Measurements from ENCODE around the gene PRDM8. TPM values are rescaled to one million over a fixed set of nuclear protein-coding genes. Genes with fewer than 3 reads are reported as not detected.
A peak's percentile ranks its signal among the peaks of the same experiment; 100 is the strongest.

The PRDM8 gene
- total RNA-seq, 2 donors from 2014 or later = 10.2 to 20.0 TPM

DNA sequence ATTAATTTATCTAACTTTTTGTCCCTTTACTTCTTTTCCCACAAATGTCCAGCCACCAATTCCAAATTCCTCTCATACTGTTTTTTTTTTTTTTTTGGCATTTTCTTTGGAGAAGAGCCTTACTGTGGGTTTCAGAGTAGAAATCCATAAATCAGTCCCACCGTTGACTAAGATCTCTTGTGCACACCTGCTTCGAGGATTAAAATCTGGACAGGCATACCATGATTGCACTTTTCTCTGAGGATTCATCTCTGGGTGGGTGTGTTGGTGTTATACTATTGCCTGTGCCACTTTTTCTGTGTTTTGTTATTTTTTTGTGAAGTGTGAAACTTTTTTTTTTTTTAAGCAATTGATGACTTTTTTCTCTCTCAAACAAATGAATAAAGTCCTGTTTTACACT lies 13.2 kb downstream of the PRDM8 start:
- ATAC-seq (no peak), DNase-seq (no peak)
- H3K27me3 Mint-ChIP-seq = peaks cover 13% of the 10 kb centered on the region
- H3K27ac Mint-ChIP-seq = no peak overlapping the region
- peaks cover 2% of the 10 kb centered on the region for H3K4me1 Mint-ChIP-seq
- H3K4me3 Mint-ChIP-seq = no peak overlapping the region
- peaks cover 5% of the 10 kb centered on the region for H3K36me3 Mint-ChIP-seq (ENCODE audit: low read depth)
- H3K9me3 ChIP-seq (ENCODE audit: control insufficient read depth, low read length, poor library complexity, severe bottlenecking) = no peaks in the 10 kb centered on the region

DNA sequence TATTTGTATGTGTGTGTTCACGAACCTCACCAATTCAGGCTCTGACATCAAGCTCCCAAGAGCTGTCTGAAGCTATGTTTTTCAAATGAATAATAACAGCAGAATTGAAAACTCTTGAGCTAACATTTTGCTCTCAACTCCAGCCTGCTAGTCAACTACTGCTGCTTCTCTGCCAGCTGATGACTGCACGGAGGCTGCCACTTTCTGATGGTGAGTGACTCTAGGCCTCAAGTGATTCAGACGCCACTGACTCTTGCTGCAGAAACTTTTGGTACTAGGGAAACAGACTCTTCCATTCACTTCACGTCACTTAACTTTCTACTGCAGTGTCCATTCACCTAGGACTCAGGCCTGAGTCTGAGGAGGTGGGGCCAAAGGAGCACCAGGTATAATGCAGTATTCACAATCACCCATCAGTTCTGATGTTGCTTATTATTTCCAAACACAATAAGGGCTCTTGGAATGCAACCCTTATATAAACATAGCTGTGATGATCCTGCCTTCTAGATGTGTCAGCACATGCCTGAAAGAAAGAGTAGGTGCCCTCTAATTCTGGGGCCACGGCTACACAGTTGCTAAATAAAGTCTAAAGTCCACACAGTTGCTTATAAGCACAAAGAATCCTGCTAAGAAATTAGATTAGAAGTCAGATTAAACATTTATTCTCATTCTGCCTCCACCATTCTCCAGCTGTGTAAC lies 16.0 kb downstream of the PRDM8 start:
- ATAC-seq = no peak
- no peak for DNase-seq
- peaks cover 1% of the 10 kb centered on the region for H3K36me3 Mint-ChIP-seq (ENCODE audit: low read depth)
- peaks cover 14% of the 10 kb centered on the region for H3K27me3 Mint-ChIP-seq
- no peak overlapping the region for H3K27ac Mint-ChIP-seq
- H3K9me3 ChIP-seq (ENCODE audit: control insufficient read depth, low read length, poor library complexity, severe bottlenecking) = no peaks in the 10 kb centered on the region
- no peak overlapping the region for H3K4me3 Mint-ChIP-seq
- peaks cover 2% of the 10 kb centered on the region for H3K4me1 Mint-ChIP-seq

DNA sequence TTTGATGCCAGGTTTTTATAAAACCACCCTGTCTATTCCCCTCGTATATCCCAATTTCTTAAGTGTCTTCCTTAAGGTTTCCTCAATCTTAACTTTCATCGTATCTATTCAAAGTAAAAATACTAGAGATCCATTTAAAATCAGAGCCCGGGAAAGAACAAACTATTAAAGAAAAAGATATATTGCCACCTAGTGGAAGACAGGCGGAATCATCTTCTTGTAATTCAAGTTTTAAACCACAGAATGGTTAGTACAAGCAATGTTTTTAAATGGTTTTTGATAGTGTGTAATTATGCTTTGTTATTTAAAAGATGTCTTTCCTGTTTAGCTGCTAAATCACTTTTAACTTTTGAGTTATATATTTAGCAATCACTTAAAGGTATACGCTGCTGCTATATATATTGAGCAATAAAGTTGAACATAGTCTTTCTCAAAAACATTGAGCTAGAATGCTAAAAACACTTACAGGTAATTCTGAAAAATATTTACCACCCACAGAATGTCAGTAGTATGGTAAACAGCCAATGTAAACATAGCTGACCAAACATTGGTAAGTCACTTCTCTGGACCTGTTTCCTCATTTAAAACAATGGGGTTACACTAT lies 18.2 kb downstream of the PRDM8 start:
- no peaks in the 10 kb centered on the region for H3K9me3 ChIP-seq (ENCODE audit: control insufficient read depth, low read length, poor library complexity, severe bottlenecking)
- no peak overlapping the region for H3K27ac Mint-ChIP-seq
- H3K27me3 Mint-ChIP-seq = peaks cover 25% of the 10 kb centered on the region
- H3K4me3 Mint-ChIP-seq = no peak overlapping the region
- DNase-seq (no peak), ATAC-seq (peak; percentile 45)
- H3K4me1 Mint-ChIP-seq = peaks cover 2% of the 10 kb centered on the region
- H3K36me3 Mint-ChIP-seq (ENCODE audit: low read depth) = no peaks in the 10 kb centered on the region

DNA sequence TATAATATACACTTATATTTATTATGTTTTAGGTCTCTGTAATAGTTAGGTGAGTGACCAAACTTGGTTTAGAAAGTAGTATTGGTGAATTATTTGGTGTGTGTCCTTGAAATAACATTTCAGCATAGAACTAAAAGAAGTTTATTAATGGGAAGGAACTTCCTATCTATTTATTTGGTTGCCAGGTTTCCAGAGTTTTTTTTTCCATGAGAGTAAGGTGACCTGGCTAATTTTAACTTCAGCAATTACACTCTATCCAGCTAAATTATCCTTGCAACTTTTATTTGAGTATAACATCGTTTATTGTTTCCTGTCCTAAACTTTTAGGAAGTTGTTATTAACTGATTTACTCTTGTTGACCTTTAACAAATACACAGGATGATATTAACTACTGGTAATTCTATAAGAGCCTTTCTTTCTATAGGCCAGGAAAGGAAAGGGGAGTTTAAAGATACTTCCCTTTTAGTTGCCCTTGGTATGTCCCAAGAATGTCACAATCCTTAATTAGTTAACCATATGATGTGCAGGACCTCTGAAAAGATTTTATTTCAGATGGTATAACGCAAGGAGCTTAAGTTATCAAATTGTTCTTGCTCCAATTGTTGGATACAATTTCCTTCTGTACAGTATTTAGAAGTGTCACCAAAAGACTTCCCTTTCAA lies 18.9 kb downstream of the PRDM8 start:
- H3K4me3 Mint-ChIP-seq = no peak overlapping the region
- no peak for ATAC-seq

DNA sequence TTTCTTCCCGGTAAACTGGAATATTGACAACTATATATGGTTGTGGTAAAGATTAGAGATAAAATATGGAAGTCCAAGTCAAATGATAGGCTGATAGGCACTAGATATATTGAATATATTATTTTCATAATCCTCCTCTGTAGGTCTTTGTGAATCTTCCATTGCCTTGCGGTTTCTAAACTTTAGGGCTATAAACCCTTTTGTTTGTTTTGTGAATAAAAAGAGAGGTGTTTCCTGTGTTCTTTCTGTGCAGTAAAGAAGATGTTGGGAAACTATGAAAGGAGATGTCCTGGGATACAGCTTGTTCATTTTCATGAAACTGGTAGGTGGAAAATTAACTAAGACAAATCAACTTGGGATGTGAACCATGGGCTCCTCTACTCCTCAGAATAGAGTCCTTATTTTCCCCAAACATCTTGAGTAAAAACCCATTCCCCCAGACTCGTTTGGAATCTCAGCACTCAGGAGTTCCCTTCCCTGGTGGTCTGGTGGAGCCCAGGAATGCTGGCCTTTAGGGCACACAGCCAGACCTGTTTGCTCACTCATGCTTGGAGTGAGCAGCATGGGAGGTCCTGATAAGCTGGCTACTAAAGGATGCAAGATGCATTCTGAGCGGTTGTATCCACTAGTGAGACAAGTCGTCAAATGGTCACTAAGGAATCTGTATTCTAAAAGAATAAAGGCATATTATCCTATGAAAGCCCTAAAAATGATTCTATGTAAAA lies 22.2 kb downstream of the PRDM8 start:
- DNase-seq = no peak
- Mint-ChIP-seq H3K36me3 (ENCODE audit: low read depth) (no peaks in the 10 kb centered on the region), H3K27me3 (peaks cover 28% of the 10 kb centered on the region), H3K4me3 (no peak overlapping the region), H3K27ac (no peak overlapping the region), H3K4me1 (peaks cover 2% of the 10 kb centered on the region)
- no peaks in the 10 kb centered on the region for H3K9me3 ChIP-seq (ENCODE audit: control insufficient read depth, low read length, poor library complexity, severe bottlenecking)
- ATAC-seq = no peak

More for the DNA sequence above, 18.9 kb downstream of the PRDM8 start:
- Mint-ChIP-seq H3K36me3 (ENCODE audit: low read depth) (no peaks in the 10 kb centered on the region), H3K27me3 (peaks cover 23% of the 10 kb centered on the region), H3K4me1 (peaks cover 2% of the 10 kb centered on the region), H3K27ac (no peak overlapping the region)
- H3K9me3 ChIP-seq (ENCODE audit: control insufficient read depth, low read length, poor library complexity, severe bottlenecking) = no peaks in the 10 kb centered on the region
- DNase-seq = no peak

DNA sequence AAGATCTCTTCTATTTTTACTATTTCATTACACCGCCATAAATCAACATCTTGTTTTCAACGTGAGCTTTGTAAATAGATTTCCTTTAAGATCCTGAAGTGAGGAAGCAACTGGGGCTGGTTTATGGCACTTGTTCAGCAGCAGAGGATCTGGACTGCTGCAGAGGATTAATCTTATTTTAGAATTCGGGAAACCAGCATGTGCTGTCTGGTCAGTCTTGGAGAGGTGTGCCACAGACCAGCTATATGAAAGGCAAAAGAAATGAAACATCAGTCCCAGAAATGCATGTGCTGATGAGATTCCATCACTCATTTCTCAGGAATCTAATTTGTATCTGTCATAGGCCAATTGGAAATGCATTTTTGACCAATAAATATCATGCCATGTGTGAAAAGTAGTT lies 23.4 kb downstream of the PRDM8 start:
- Mint-ChIP-seq H3K27ac (no peak overlapping the region), H3K4me3 (no peak overlapping the region), H3K4me1 (no peaks in the 10 kb centered on the region), H3K36me3 (ENCODE audit: low read depth) (no peaks in the 10 kb centered on the region), H3K27me3 (peaks cover 28% of the 10 kb centered on the region)
- no peak for ATAC-seq
- no peaks in the 10 kb centered on the region for H3K9me3 ChIP-seq (ENCODE audit: control insufficient read depth, low read length, poor library complexity, severe bottlenecking)
- DNase-seq = no peak

DNA sequence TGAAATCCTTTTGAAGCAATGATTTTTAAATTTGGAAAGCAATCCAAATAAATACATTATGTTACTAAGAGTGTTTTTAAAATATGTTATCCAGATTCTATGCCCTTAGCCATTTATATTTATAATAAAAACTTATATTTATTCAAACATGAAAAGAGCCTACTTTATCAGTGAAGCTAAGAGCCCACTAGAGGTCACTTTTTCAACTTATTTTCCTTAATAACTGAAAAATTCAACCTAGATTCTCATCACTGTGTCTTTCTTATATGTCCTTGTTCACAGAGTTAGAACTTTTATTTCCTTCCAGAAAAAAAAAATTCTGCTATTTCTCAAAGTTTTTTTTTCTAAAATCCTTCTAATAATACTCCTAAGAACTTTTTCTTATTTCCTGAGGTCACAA lies 23.9 kb downstream of the PRDM8 start:
- no peaks in the 10 kb centered on the region for H3K9me3 ChIP-seq (ENCODE audit: control insufficient read depth, low read length, poor library complexity, severe bottlenecking)
- peaks cover 28% of the 10 kb centered on the region for H3K27me3 Mint-ChIP-seq
- H3K4me1 Mint-ChIP-seq = no peaks in the 10 kb centered on the region
- H3K36me3 Mint-ChIP-seq (ENCODE audit: low read depth) = no peaks in the 10 kb centered on the region
- H3K4me3 Mint-ChIP-seq = no peak overlapping the region
- no peak for ATAC-seq
- H3K27ac Mint-ChIP-seq = no peak overlapping the region
- DNase-seq = no peak

DNA sequence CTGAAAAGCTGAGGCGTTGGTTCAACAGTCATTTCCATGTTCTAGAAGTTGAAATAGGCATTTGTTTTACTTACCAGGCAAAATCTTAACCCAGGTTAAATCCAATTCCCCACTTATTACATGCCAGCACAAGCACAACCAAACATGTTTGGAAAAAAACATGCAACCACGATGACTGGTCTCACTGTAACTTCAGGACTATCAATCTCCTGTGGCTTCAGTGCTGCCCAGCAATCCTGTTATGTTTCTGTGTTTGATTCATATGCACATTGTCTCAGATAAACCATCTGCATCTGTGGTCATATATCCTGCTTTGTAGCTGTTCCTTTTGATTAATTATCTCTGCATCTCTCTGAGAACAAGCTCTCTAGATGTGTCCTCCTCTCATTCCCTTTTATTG lies 28.3 kb downstream of the PRDM8 start:
- Mint-ChIP-seq H3K27me3 (peaks cover 33% of the 10 kb centered on the region), H3K36me3 (ENCODE audit: low read depth) (no peaks in the 10 kb centered on the region), H3K4me1 (peaks cover 6% of the 10 kb centered on the region), H3K27ac (no peak overlapping the region), H3K4me3 (no peak overlapping the region)
- DNase-seq (no peak), ATAC-seq (no peak)
- no peaks in the 10 kb centered on the region for H3K9me3 ChIP-seq (ENCODE audit: control insufficient read depth, low read length, poor library complexity, severe bottlenecking)

DNA sequence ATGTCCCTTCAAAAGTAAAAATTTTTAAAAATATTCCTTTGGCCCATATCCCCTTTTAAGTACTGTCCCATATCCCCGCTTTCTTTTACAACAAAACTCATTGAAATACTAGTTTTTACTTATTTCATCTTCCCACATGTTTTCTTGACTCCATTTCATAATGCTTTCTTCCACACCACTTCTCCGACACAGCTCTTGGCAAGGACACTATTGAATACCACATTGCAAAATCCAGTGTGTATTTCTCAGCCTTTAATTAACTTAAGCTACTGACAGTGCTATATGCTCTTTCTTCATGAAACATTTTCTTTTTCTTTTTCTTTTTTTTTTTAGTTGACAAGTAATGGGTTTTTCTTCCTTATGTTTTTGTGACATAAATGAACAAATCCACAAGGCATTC lies 28.8 kb downstream of the PRDM8 start:
- Mint-ChIP-seq H3K36me3 (ENCODE audit: low read depth) (no peaks in the 10 kb centered on the region), H3K27ac (no peak overlapping the region), H3K4me3 (no peak overlapping the region), H3K4me1 (peaks cover 6% of the 10 kb centered on the region), H3K27me3 (peaks cover 35% of the 10 kb centered on the region)
- no peak for DNase-seq
- no peaks in the 10 kb centered on the region for H3K9me3 ChIP-seq (ENCODE audit: control insufficient read depth, low read length, poor library complexity, severe bottlenecking)
- ATAC-seq = no peak

DNA sequence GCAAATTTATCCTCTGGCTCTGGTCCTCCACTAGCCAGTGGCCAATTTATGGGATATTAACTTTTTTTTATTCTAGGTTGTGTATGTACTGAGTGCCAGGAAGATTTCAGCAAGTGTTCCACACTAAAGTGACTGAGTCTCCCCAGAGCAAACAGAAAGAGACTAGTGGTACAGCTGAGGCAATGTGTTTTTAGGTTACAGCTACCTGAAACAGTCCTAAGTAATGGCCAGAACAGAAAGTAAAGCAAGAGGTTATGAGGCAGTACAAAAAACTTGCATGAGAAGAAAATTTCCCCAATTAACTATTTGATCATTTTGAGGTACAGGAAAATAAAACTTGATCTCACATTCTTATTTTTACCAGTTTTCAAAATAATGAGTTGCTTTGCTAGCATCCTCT lies 31.2 kb downstream of the PRDM8 start:
- ATAC-seq (no peak), DNase-seq (no peak)
- Mint-ChIP-seq H3K27me3 (peaks cover 37% of the 10 kb centered on the region), H3K4me1 (peaks cover 6% of the 10 kb centered on the region), H3K27ac (no peak overlapping the region), H3K4me3 (no peak overlapping the region), H3K36me3 (ENCODE audit: low read depth) (no peaks in the 10 kb centered on the region)
- no peaks in the 10 kb centered on the region for H3K9me3 ChIP-seq (ENCODE audit: control insufficient read depth, low read length, poor library complexity, severe bottlenecking)

DNA sequence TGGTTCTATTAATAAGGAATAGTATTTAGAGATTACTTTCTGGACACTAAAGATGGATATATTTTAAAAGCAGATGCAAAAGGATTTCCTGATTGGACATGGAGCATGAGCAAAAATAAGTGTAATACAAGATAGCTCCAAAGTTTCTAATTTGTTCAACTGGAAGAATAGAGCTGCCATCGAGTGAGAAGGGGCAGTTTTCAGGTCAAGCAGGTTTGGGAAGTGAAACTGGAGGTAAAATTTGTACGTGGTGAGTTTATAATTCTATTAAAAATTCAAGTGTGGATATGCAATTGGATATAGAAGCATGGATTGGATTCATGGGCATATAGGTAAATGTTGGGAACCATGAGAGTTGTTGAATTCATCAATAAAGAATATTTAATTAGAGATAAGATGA lies 31.8 kb downstream of the PRDM8 start:
- peaks cover 38% of the 10 kb centered on the region for H3K27me3 Mint-ChIP-seq
- H3K27ac Mint-ChIP-seq = no peak overlapping the region
- ATAC-seq (no peak), DNase-seq (no peak)
- H3K4me3 Mint-ChIP-seq = no peak overlapping the region
- H3K36me3 Mint-ChIP-seq (ENCODE audit: low read depth) = no peaks in the 10 kb centered on the region
- no peaks in the 10 kb centered on the region for H3K9me3 ChIP-seq (ENCODE audit: control insufficient read depth, low read length, poor library complexity, severe bottlenecking)
- peaks cover 6% of the 10 kb centered on the region for H3K4me1 Mint-ChIP-seq

DNA sequence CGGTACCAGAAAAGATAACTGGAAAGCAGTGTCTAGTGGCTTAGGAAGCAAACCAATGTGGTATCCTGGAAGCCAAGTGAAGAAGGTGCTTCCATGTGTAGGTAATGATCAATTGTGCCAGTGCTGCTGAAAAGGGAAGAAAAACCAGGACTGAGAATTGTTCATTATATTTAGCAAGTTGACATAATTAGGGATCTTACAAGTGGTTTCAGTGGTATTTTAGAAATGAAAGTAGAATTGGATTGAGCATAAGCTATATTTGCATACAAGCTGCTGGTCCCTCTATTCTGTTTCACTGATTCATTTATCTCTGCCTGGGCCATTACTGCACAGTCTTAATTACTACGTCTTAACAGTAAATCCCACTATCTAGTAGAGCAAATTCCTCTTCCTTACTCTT lies 32.3 kb downstream of the PRDM8 start:
- no peak for ATAC-seq
- H3K27me3 Mint-ChIP-seq = peaks cover 38% of the 10 kb centered on the region
- no peaks in the 10 kb centered on the region for H3K9me3 ChIP-seq (ENCODE audit: control insufficient read depth, low read length, poor library complexity, severe bottlenecking)
- no peak for DNase-seq
- H3K4me1 Mint-ChIP-seq = peaks cover 6% of the 10 kb centered on the region
- no peaks in the 10 kb centered on the region for H3K36me3 Mint-ChIP-seq (ENCODE audit: low read depth)
- H3K4me3 Mint-ChIP-seq = no peak overlapping the region
- no peak overlapping the region for H3K27ac Mint-ChIP-seq

DNA sequence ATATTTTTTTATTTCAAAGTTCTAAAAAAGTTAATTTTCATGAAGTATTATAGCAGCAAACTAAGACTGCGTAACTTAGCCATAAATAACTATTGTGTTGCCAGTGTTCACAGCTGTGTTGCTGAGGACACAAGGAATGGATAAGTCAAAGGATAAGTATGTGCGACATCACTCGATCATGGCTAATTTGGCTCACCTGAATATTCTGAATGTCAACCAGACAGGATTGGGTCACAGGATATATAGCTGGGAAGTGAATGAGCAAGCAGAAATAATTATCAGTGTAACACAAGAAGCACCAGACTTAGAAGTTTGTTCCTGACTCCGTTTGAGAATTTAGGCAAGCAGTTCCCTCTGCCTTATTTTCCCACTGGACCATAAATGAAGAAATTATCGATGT lies 33.9 kb downstream of the PRDM8 start:
- H3K36me3 Mint-ChIP-seq (ENCODE audit: low read depth) = no peaks in the 10 kb centered on the region
- no peak for DNase-seq

More for the DNA sequence above, 33.9 kb downstream of the PRDM8 start:
- H3K4me3 Mint-ChIP-seq = no peak overlapping the region
- H3K27ac Mint-ChIP-seq = no peak overlapping the region
- H3K9me3 ChIP-seq (ENCODE audit: control insufficient read depth, low read length, poor library complexity, severe bottlenecking) = no peaks in the 10 kb centered on the region
- no peak for ATAC-seq
- H3K4me1 Mint-ChIP-seq = peaks cover 6% of the 10 kb centered on the region
- peaks cover 44% of the 10 kb centered on the region for H3K27me3 Mint-ChIP-seq

Measured in T-helper 17 cell (primary cell).